Neural cell (in vitro differentiated cells): Measurements from ENCODE around the gene MAP6. TPM values are rescaled to one million over a fixed set of nuclear protein-coding genes. Genes with fewer than 3 reads are reported as not detected.

Experiments
- H2AFZ ChIP-seq: fragments of 200-600, 300-800 bp; sonication (generic), shearing (Covaris generic); 2 replicates; pipeline ENCODE4 v1.6.0; 2014; ENCODE audit warnings: low read depth, mild to moderate bottlenecking, antibody characterized with exemption, low read length, moderate library complexity
- H3F3A ChIP-seq: fragments of 200-600 bp; shearing (Covaris generic); 2 replicates; pipeline ENCODE4 v1.6.1; 2016; ENCODE audit warnings: mild to moderate bottlenecking, moderate library complexity, mixed read lengths, antibody characterized with exemption, low read length; ENCODE audit not compliant: insufficient read depth, poor library complexity, severe bottlenecking
- H3K27ac ChIP-seq: fragments of 200-600, 300-800 bp; sonication (generic), shearing (Covaris generic); 2 replicates; pipeline ENCODE4 v1.5.1; 2014; ENCODE audit warnings: mild to moderate bottlenecking, low read length, moderate library complexity
- H3K27me3 ChIP-seq: fragments of 300-800, 200-600 bp; sonication (generic), shearing (Covaris generic); 2 replicates; pipeline ENCODE4 v1.6.0; 2014; ENCODE audit warnings: mild to moderate bottlenecking, low read depth, low read length, moderate library complexity; ENCODE audit not compliant: insufficient read depth
- H3K36me3 ChIP-seq: fragments of 300-800, 200-600 bp; sonication (generic), shearing (Covaris generic); 2 replicates; pipeline ENCODE4 v1.5.1; 2014; ENCODE audit warnings: mild to moderate bottlenecking, antibody characterized with exemption, low read length, moderate library complexity; ENCODE audit not compliant: insufficient read depth
- H3K4me2 ChIP-seq: fragments of 300-800, 200-600 bp; sonication (generic), shearing (Covaris generic); 2 replicates; pipeline ENCODE4 v1.6.0; 2014; ENCODE audit warnings: mild to moderate bottlenecking, low read length
- H3K4me3 ChIP-seq: fragments of 300-800, 200-600 bp; sonication (generic), shearing (Covaris generic); 2 replicates; pipeline ENCODE4 v1.5.1; 2014; ENCODE audit warnings: mild to moderate bottlenecking, low read length, moderate library complexity
- H3K79me2 ChIP-seq: fragments of 200-600 bp; shearing (Covaris generic); replicated peaks from 2 replicates; pipeline ENCODE4 v1.6.0; 2014; ENCODE audit warnings: mild to moderate bottlenecking, low read length, moderate library complexity; ENCODE audit not compliant: insufficient read depth
- H3K9ac ChIP-seq: fragments of 300-800, 200-600 bp; sonication (generic), shearing (Covaris generic); 2 replicates; pipeline ENCODE4 v1.6.1; 2016; ENCODE audit warnings: mild to moderate bottlenecking, low read length, mixed read lengths
- H3K9me2 ChIP-seq: fragments of 200-600 bp; shearing (Covaris generic); 2 replicates; pipeline ENCODE4 v1.6.1; 2016; ENCODE audit warnings: mild to moderate bottlenecking, low read length, mixed read lengths; ENCODE audit not compliant: insufficient read depth
- H3K9me3 ChIP-seq: fragments of 200-600, 300-800 bp; sonication (generic), shearing (Covaris generic); 2 replicates; pipeline ENCODE4 v1.6.1; 2016; ENCODE audit warnings: mild to moderate bottlenecking, mixed run types, low read length, moderate library complexity, mixed read lengths
- H4K20me1 ChIP-seq: fragments of 200-600 bp; shearing (Covaris generic); 2 replicates; pipeline ENCODE4 v1.6.1; 2016; ENCODE audit warnings: mild to moderate bottlenecking, mixed run types; ENCODE audit not compliant: insufficient read depth
- CTCF ChIP-seq: fragments of 450-650 bp; IDR thresholded peaks from 2 replicates; pipeline ENCODE4 v1.5.1; 2014; ENCODE audit warnings: antibody characterized with exemption, mild to moderate bottlenecking, moderate library complexity; ENCODE audit not compliant: poor library complexity, severe bottlenecking
- EP300 ChIP-seq: fragments of 450-650 bp; conservative IDR thresholded peaks from 2 replicates; pipeline ENCODE4 v1.6.1; 2014; ENCODE audit warnings: antibody characterized with exemption, mild to moderate bottlenecking, moderate library complexity; ENCODE audit not compliant: poor library complexity, severe bottlenecking
- EZH2 ChIP-seq: fragments of 200-600, 300-800 bp; shearing (Covaris generic), sonication (generic); IDR thresholded peaks from 2 replicates; pipeline ENCODE4 v1.6.1; 2014; ENCODE audit warnings: antibody characterized with exemption, low read length, borderline replicate concordance, mild to moderate bottlenecking; ENCODE audit not compliant: insufficient read depth, poor library complexity, severe bottlenecking
- MXI1 ChIP-seq: fragments of 450-650 bp; conservative IDR thresholded peaks from 2 replicates; pipeline ENCODE4 v1.6.1; 2014; ENCODE audit warnings: antibody characterized with exemption, mild to moderate bottlenecking; ENCODE audit not compliant: poor library complexity, severe bottlenecking
- POLR2AphosphoS5 ChIP-seq: IDR thresholded peaks from 2 replicates; pipeline ENCODE4 v1.6.1; 2012
- RAD21 ChIP-seq: fragments of 450-650 bp; conservative IDR thresholded peaks from 2 replicates; pipeline ENCODE4 v1.6.1; 2014; ENCODE audit warnings: antibody characterized with exemption, mild to moderate bottlenecking, moderate library complexity
- REST ChIP-seq: IDR thresholded peaks from 2 replicates; pipeline ENCODE4 v1.6.1; 2012; ENCODE audit warnings: borderline replicate concordance
- SMC3 ChIP-seq: fragments of 450-650 bp; conservative IDR thresholded peaks from 2 replicates; pipeline ENCODE4 v1.6.1; 2014; ENCODE audit warnings: antibody characterized with exemption, mild to moderate bottlenecking, moderate library complexity; ENCODE audit not compliant: poor library complexity
- TAF1 ChIP-seq: IDR thresholded peaks from 2 replicates; pipeline ENCODE4 v1.6.1; 2012; ENCODE audit warnings: low read depth
- polyA plus RNA-seq: library from polyadenylated mRNA; depleted of rRNA; stranded (reverse); fragments of >200 nt; gene quantifications from 2 replicates; pipeline ENCODE4 v1.2.3, GENCODE V29; 2014

The MAP6 gene
- polyA plus RNA-seq, 1 donor from 2014 or later = 178 TPM

DNA sequence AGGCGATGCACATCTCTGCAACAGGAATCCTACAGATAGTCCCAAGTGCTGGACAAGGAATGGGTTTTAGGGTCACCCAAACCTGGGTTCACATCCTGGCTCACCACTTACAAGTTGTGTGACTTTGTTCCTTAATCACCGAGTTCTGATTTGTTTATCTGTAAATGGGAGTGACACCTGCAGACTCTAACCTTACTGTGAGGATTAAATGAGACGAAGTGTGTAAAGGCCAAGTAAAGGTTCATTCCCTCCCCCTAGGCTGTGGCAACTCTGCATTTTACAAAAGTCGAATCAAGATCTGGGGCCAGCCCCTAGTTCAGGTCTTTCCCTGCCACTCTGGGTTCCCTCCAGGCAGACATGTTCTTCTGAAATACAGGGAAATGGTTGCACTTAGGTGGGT is 71.9 kb downstream of the MAP6 start:
- no peak overlapping the region for H3K27ac ChIP-seq
- H3K9ac ChIP-seq = no peak overlapping the region
- H3K9me3 ChIP-seq = no peaks in the 10 kb centered on the region
- H3K36me3 ChIP-seq = no peaks in the 10 kb centered on the region
- peaks cover 3% of the 10 kb centered on the region for H3K79me2 ChIP-seq
- H3K4me3 ChIP-seq = no peak overlapping the region
- no peak overlapping the region for H2AFZ ChIP-seq
- H3K27me3 ChIP-seq = no peaks in the 10 kb centered on the region
- no peaks in the 10 kb centered on the region for H3F3A ChIP-seq
- TF ChIP-seq TAF1 = no peak
- no peak for TF ChIP-seq EZH2
- TF ChIP-seq RAD21 = no peak
- no peak for TF ChIP-seq MXI1
- no peak for TF ChIP-seq REST
- TF ChIP-seq POLR2AphosphoS5 = no peak
- no peak for TF ChIP-seq CTCF
- no peak for TF ChIP-seq SMC3
- no peak for TF ChIP-seq EP300
- no peaks in the 10 kb centered on the region for H4K20me1 ChIP-seq
- no peaks in the 10 kb centered on the region for H3K9me2 ChIP-seq
- H3K4me2 ChIP-seq = no peak overlapping the region

DNA sequence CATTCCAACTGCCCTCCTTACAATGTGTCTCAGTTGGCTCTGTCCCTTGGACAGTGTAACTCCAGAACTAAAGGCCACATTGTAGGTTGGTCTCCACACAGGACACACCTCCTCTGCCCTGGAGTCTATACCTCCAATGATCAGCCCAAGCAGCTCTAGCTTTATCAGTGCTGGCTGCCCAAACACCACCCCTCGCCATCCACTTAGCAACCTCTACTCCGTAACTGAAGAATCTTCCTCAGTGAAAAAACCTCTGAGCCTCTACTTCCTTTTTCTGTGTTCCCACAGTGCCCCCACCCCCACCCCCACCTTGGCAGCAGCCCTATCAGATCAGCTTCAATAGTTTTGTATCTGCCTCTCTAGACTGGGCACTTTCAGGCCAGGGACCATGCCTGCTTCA is 73.4 kb downstream of the MAP6 start:
- Histone ChIP-seq H3K9ac (no peak overlapping the region), H3K27me3 (no peaks in the 10 kb centered on the region), H3F3A (no peaks in the 10 kb centered on the region), H3K4me3 (no peak overlapping the region), H3K9me2 (no peaks in the 10 kb centered on the region), H3K27ac (no peak overlapping the region), H3K36me3 (no peaks in the 10 kb centered on the region), H3K79me2 (peaks cover 3% of the 10 kb centered on the region), H3K4me2 (no peak overlapping the region), H4K20me1 (no peaks in the 10 kb centered on the region), H3K9me3 (no peaks in the 10 kb centered on the region), H2AFZ (no peak overlapping the region)
- TF ChIP-seq CTCF = no peak
- no peak for TF ChIP-seq EP300
- no peak for TF ChIP-seq TAF1
- no peak for TF ChIP-seq MXI1
- no peak for TF ChIP-seq SMC3
- TF ChIP-seq REST = no peak
- TF ChIP-seq EZH2 = no peak
- TF ChIP-seq RAD21 = no peak
- TF ChIP-seq POLR2AphosphoS5 = no peak
